ENCODE results near the gene MVK. TPM values are rescaled to one million over a fixed set of nuclear protein-coding genes. Genes with fewer than 3 reads are reported as not detected.

MVK gene
- total RNA-seq, 4 donors from 2014 or later, result 6.2 to 18.7 (median 12.2) TPM

DNA sequence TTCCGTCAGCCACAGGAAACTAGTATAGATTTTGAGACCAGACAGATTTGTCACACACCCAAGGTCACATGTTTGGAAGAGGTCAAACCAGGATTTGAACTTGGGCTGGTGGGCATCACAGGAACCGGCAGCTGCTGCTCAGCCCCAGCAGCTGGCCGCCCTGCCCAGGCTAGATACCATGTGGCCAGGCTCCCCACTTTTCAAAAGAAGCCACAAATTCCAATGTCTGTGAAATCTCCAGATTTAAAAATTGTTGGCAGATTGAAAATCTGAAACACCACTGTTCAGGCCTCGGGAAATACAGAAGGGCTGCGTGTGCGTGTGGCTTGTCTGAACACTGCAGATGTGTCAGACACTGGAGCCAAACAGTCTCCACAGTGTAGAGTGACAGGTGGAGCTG is 30.7 kb upstream of the MVK start:
- Histone ChIP-seq H3K27ac (replicated peaks in 1 of 4) (no peak overlapping the region), H3K4me3 (no peak overlapping the region), H3K4me1 (peaks cover 0 to 8% (median 0%) of the 10 kb centered on the region in 4 donors), H3K27me3 (peaks cover 0 to 17% (median 4%) of the 10 kb centered on the region in 4 donors), H3K36me3 (peaks cover 0 to 22% (median 0%) of the 10 kb centered on the region in 4 donors), H3K9me3 (no peaks in the 10 kb centered on the region)
- no peak for TF ChIP-seq CTCF (IDR thresholded peaks at IDR 0.05)
- TF ChIP-seq EP300 (IDR thresholded peaks at IDR 0.05), result no peak
- TF ChIP-seq POLR2AphosphoS5 (IDR thresholded peaks at IDR 0.05), result no peak
- no peak for TF ChIP-seq POLR2A (IDR thresholded peaks at IDR 0.05; ENCODE audit: low read depth)
- 82% methylated on average over 6 of the region's 6 CpGs for WGBS
- intact Hi-C loops (cut with DNase I), result no loop called here
- no peak for DNase-seq (ENCODE audit: extremely low spot score)

DNA sequence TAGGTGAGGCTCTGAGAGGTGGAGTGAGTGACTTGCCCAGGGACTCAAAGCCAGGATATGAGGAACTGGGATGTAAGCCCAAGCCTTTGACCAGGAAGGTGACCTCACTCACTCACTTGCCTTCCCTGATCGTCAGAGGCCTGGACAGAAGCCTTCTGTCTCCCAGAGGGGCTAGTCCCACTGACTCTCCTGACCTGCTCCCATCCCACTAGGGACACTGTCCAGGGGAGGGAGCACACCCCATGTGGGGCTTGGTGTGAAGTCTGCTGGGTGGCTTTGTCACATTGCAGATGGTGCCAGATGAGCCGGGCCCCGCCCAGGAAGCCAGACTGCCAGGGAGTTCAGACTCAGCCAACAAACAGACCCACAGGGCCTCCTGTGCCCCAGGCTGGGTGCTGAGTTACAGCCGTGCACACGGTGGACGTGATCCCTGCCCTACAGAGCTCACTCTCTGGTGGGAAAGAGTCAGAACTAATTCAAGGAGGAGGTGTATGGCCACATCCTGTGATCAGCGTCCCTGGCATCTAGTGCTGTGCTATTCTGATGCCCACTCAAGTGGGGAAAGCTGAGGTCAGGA is 28.6 kb upstream of the MVK start:
- Histone ChIP-seq H3K36me3 (peaks cover 0 to 5% (median 0%) of the 10 kb centered on the region in 4 donors), H3K27me3 (peaks cover 0 to 39% (median 16%) of the 10 kb centered on the region in 4 donors), H3K27ac (replicated peaks in 1 of 4) (no peak overlapping the region), H3K4me3 (no peak overlapping the region), H3K9me3 (no peaks in the 10 kb centered on the region), H3K4me1 (peaks cover 0 to 8% (median 0%) of the 10 kb centered on the region in 4 donors)
- TF ChIP-seq EP300 (IDR thresholded peaks at IDR 0.05), result no peak
- no peak for TF ChIP-seq POLR2AphosphoS5 (IDR thresholded peaks at IDR 0.05)
- TF ChIP-seq CTCF (IDR thresholded peaks at IDR 0.05), result no peak
- no peak for TF ChIP-seq POLR2A (IDR thresholded peaks at IDR 0.05; ENCODE audit: low read depth)
- no peak for DNase-seq (ENCODE audit: extremely low spot score)
- intact Hi-C loops (cut with DNase I), result no loop called here
- 50% methylated on average over 2 of the region's 7 CpGs for WGBS

GRCh38 chr12:109545826-109546225 is 27.8 kb upstream of the MVK start:
- Histone ChIP-seq H3K27me3 (peaks cover 0 to 47% (median 18%) of the 10 kb centered on the region in 4 donors), H3K4me3 (no peak overlapping the region), H3K36me3 (no peaks in the 10 kb centered on the region), H3K9me3 (no peaks in the 10 kb centered on the region), H3K4me1 (peaks cover 0 to 8% (median 0%) of the 10 kb centered on the region in 4 donors), H3K27ac (replicated peaks in 1 of 4) (no peak overlapping the region)
- no peak for DNase-seq (ENCODE audit: extremely low spot score)
- intact Hi-C loops (cut with DNase I), result no loop called here
- no peak for TF ChIP-seq POLR2AphosphoS5 (IDR thresholded peaks at IDR 0.05)
- TF ChIP-seq POLR2A (IDR thresholded peaks at IDR 0.05; ENCODE audit: low read depth), result no peak
- no peak for TF ChIP-seq EP300 (IDR thresholded peaks at IDR 0.05)
- TF ChIP-seq CTCF (IDR thresholded peaks at IDR 0.05), result no peak
- 60% methylated on average over 1 of the region's 5 CpGs for WGBS

- Histone ChIP-seq H3K27ac (replicated peaks in 1 of 4) (no peak overlapping the region), H3K4me3 (no peak overlapping the region), H3K27me3 (peaks cover 0 to 60% (median 18%) of the 10 kb centered on the region in 4 donors), H3K36me3 (no peaks in the 10 kb centered on the region), H3K4me1 (peaks cover 0 to 8% (median 0%) of the 10 kb centered on the region in 4 donors), H3K9me3 (no peaks in the 10 kb centered on the region)
- intact Hi-C loops (cut with DNase I), result no loop called here
- DNase-seq (ENCODE audit: extremely low spot score), result no peak
- TF ChIP-seq POLR2A (IDR thresholded peaks at IDR 0.05; ENCODE audit: low read depth) (no peak), POLR2AphosphoS5 (IDR thresholded peaks at IDR 0.05) (no peak), CTCF (IDR thresholded peaks at IDR 0.05) (no peak), EP300 (IDR thresholded peaks at IDR 0.05) (no peak)
- 90% methylated on average over 15 of the region's 18 CpGs for WGBS
Measured at GRCh38 chr12:109547286-109547685, 26.3 kb upstream of the MVK start.

DNA sequence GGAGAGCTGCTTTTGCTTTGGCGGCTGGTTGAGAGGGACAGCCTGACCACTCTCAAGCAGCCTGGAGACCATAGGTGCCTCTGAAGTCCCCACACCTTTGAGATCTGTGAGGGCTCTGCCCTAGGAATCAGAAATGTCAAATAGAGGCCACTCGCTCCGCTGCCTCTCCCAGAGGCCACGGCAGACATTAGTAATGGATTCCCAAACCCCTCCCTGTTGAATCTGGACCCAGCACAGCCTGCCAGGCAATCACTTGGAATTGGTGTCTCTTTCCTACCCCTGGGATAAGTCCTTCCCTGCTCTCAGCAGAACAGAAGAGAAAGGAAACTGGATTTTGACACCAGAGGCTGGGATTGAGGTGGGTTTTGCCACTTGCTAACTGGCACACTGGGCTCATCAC is 25.3 kb upstream of the MVK start:
- intact Hi-C loops (cut with DNase I), result no loop called here
- DNase-seq (ENCODE audit: extremely low spot score), result no peak
- H3K36me3 ChIP-seq, result no peaks in the 10 kb centered on the region
- 69% methylated on average over 4 of the region's 4 CpGs for WGBS
- peaks cover 0 to 69% (median 18%) of the 10 kb centered on the region in 4 donors for H3K27me3 ChIP-seq
- no peak for TF ChIP-seq CTCF (IDR thresholded peaks at IDR 0.05)
- TF ChIP-seq POLR2A (IDR thresholded peaks at IDR 0.05; ENCODE audit: low read depth), result no peak
- TF ChIP-seq POLR2AphosphoS5 (IDR thresholded peaks at IDR 0.05), result no peak
- TF ChIP-seq EP300 (IDR thresholded peaks at IDR 0.05), result no peak
- H3K4me3 ChIP-seq, result no peak overlapping the region
- H3K9me3 ChIP-seq, result no peaks in the 10 kb centered on the region
- H3K4me1 ChIP-seq, result peaks cover 0 to 8% (median 0%) of the 10 kb centered on the region in 4 donors
- no peak overlapping the region for H3K27ac ChIP-seq (replicated peaks in 1 of 4)

All from esophagus muscularis mucosa (tissue), 4 donors.